Ammon's horn (tissue), 1 donor: ENCODE results near the gene PPP1R9A.

ENCODE experiments used
- DNase-seq: peaks from one replicate; pipeline ENCODE4 v3.0.0-alpha.2; 2016; ENCODE audit warnings: low spot score

Gene PPP1R9A

GRCh38 chr7:95204618-95205017 is 297.2 kb downstream of the PPP1R9A start:
- no peak for DNase-seq

- DNase-seq, result no peak
Observed at GRCh38 chr7:95205665-95206225, 298.4 kb downstream of the PPP1R9A start.

GRCh38 chr7:95209276-95209675 is 301.9 kb downstream of the PPP1R9A start:
- DNase-seq, result no peak

- DNase-seq, result peak; percentile 69
Observed at GRCh38 chr7:95209788-95210187, 302.4 kb downstream of the PPP1R9A start.

GRCh38 chr7:95213148-95213547 is 305.8 kb downstream of the PPP1R9A start:
- DNase-seq, result peak; percentile 25

GRCh38 chr7:95213809-95214492 is 306.6 kb downstream of the PPP1R9A start:
- peak; percentile 64 for DNase-seq

GRCh38 chr7:95219721-95220120 is 312.3 kb downstream of the PPP1R9A start:
- no peak for DNase-seq

GRCh38 chr7:95220328-95220727 is 312.9 kb downstream of the PPP1R9A start:
- no peak for DNase-seq

- no peak for DNase-seq
Observed at GRCh38 chr7:95225301-95225700, 317.9 kb downstream of the PPP1R9A start.

- DNase-seq, result no peak
Observed at GRCh38 chr7:95229301-95229700, 321.9 kb downstream of the PPP1R9A start.

GRCh38 chr7:95238252-95238943 is 331.0 kb downstream of the PPP1R9A start:
- no peak for DNase-seq

GRCh38 chr7:95240921-95241320 is 333.5 kb downstream of the PPP1R9A start:
- DNase-seq, result no peak

- DNase-seq, result no peak
Observed at GRCh38 chr7:95242266-95242665, 334.9 kb downstream of the PPP1R9A start.

- no peak for DNase-seq
Observed at GRCh38 chr7:95244616-95245015, 337.2 kb downstream of the PPP1R9A start.

GRCh38 chr7:95245828-95246500 is 338.6 kb downstream of the PPP1R9A start:
- no peak for DNase-seq

GRCh38 chr7:95246831-95247370 is 339.5 kb downstream of the PPP1R9A start:
- DNase-seq, result peak; percentile 94

- no peak for DNase-seq
Observed at GRCh38 chr7:95250571-95250970, 343.2 kb downstream of the PPP1R9A start.

GRCh38 chr7:95251966-95252365 is 344.6 kb downstream of the PPP1R9A start:
- DNase-seq, result no peak

- DNase-seq, result no peak
Observed at GRCh38 chr7:95253986-95254385, 346.6 kb downstream of the PPP1R9A start.

GRCh38 chr7:95255691-95256090 is 348.3 kb downstream of the PPP1R9A start:
- DNase-seq, result no peak

GRCh38 chr7:95261895-95262415 is 354.6 kb downstream of the PPP1R9A start:
- DNase-seq, result no peak

GRCh38 chr7:95262875-95263274 is 355.5 kb downstream of the PPP1R9A start:
- no peak for DNase-seq
